WTC11 (cell line): ENCODE data around the gene EVA1C.

Experiments
- AFF4 ChIP-seq: sonication (generic); formaldehyde crosslinking; IDR thresholded peaks from 2 replicates; pipeline ENCODE4 v1.8.1; 2023; ENCODE audit warnings: mild to moderate bottlenecking, missing genetic modification reagents, borderline replicate concordance
- AR ChIP-seq: fragments of 250-450 bp; sonication (Bioruptor Pico); IDR thresholded peaks from 2 replicates; pipeline ENCODE4 v1.9.0; 2021; ENCODE audit warnings: mild to moderate bottlenecking
- CREB1 ChIP-seq: sonication (generic); formaldehyde crosslinking; IDR thresholded peaks from 2 replicates; pipeline ENCODE4 v1.8.0; 2023; ENCODE audit warnings: mild to moderate bottlenecking, missing genetic modification reagents
- ETV6 ChIP-seq: sonication (generic); formaldehyde crosslinking; IDR thresholded peaks from 2 replicates; pipeline ENCODE4 v1.8.1; 2022; ENCODE audit warnings: mild to moderate bottlenecking, missing genetic modification reagents
- TP53 ChIP-seq: sonication (generic); formaldehyde crosslinking; IDR thresholded peaks from 2 replicates; pipeline ENCODE4 v1.8.1; 2023; ENCODE audit warnings: mild to moderate bottlenecking, missing genetic modification reagents
- ZBTB21 ChIP-seq: sonication (generic); formaldehyde crosslinking; IDR thresholded peaks from 2 replicates; pipeline ENCODE4 v1.8.1; 2023; ENCODE audit warnings: mild to moderate bottlenecking, missing genetic modification reagents, borderline replicate concordance
- ZNF121 ChIP-seq: sonication (generic); formaldehyde crosslinking; IDR thresholded peaks from 2 replicates; pipeline ENCODE4 v1.8.0; 2023; ENCODE audit warnings: missing genetic modification reagents
- TF ChIP-seq, protein P1 (sequence below): fragments of 200-600 bp; IDR thresholded peaks from 2 replicates; pipeline ENCODE4 v1.8.0; 2022; ENCODE audit warnings: antibody characterized with exemption
- TF ChIP-seq, protein P2 (sequence below): sonication (generic); formaldehyde crosslinking; IDR thresholded peaks from 2 replicates; pipeline ENCODE4 v1.8.1; 2023; ENCODE audit warnings: mild to moderate bottlenecking, moderate library complexity, missing genetic modification reagents
- TF ChIP-seq, protein P3 (sequence below): sonication (generic); formaldehyde crosslinking; IDR thresholded peaks from 2 replicates; pipeline ENCODE4 v1.8.1; 2022; ENCODE audit warnings: mild to moderate bottlenecking, moderate library complexity, missing genetic modification reagents
- TF ChIP-seq, protein P4 (sequence below): sonication (generic); formaldehyde crosslinking; IDR thresholded peaks from 2 replicates; pipeline ENCODE4 v1.8.1; 2023; ENCODE audit warnings: mild to moderate bottlenecking, missing genetic modification reagents
- TF ChIP-seq, protein P5 (sequence below): sonication (generic); formaldehyde crosslinking; conservative IDR thresholded peaks from 2 replicates; pipeline ENCODE4 v1.8.1; 2022; ENCODE audit warnings: mild to moderate bottlenecking, missing genetic modification reagents
- TF ChIP-seq, protein P6 (sequence below): sonication (generic); formaldehyde crosslinking; IDR thresholded peaks from 2 replicates; pipeline ENCODE4 v1.8.1; 2023; ENCODE audit warnings: mild to moderate bottlenecking, missing genetic modification reagents
- TF ChIP-seq, protein P7 (sequence below): sonication (generic); formaldehyde crosslinking; IDR thresholded peaks from 2 replicates; pipeline ENCODE4 v1.8.1; 2022; ENCODE audit warnings: mild to moderate bottlenecking, missing genetic modification reagents, moderate library complexity, borderline replicate concordance

DNA sequence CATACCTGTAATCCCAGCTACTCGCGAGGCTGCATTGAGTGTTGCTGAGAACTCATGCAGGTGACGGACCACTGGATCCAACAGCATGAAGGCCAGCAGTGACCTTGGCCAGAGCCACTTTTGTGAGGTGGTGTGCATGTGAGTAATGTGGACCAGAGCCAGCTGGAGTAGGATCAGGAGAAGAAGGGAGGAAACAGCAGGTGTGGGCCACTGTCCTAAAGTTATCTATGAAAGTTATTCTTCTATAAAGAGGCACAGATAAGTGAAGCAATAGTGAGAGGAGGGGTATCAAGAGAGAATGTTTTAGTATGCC lies 125.0 kb downstream of the EVA1C start:
- TF ChIP-seq, protein P1, sequence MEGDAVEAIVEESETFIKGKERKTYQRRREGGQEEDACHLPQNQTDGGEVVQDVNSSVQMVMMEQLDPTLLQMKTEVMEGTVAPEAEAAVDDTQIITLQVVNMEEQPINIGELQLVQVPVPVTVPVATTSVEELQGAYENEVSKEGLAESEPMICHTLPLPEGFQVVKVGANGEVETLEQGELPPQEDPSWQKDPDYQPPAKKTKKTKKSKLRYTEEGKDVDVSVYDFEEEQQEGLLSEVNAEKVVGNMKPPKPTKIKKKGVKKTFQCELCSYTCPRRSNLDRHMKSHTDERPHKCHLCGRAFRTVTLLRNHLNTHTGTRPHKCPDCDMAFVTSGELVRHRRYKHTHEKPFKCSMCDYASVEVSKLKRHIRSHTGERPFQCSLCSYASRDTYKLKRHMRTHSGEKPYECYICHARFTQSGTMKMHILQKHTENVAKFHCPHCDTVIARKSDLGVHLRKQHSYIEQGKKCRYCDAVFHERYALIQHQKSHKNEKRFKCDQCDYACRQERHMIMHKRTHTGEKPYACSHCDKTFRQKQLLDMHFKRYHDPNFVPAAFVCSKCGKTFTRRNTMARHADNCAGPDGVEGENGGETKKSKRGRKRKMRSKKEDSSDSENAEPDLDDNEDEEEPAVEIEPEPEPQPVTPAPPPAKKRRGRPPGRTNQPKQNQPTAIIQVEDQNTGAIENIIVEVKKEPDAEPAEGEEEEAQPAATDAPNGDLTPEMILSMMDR = no peak
- TF ChIP-seq ZBTB21 (CRISPR knock-in tag) (no peak), AFF4 (CRISPR knock-in tag) (no peak), ZNF121 (CRISPR knock-in tag) (no peak), CREB1 (CRISPR knock-in tag) (no peak), AR (no peak), TP53 (CRISPR knock-in tag) (no peak), ETV6 (no peak)
- TF ChIP-seq, protein P2, sequence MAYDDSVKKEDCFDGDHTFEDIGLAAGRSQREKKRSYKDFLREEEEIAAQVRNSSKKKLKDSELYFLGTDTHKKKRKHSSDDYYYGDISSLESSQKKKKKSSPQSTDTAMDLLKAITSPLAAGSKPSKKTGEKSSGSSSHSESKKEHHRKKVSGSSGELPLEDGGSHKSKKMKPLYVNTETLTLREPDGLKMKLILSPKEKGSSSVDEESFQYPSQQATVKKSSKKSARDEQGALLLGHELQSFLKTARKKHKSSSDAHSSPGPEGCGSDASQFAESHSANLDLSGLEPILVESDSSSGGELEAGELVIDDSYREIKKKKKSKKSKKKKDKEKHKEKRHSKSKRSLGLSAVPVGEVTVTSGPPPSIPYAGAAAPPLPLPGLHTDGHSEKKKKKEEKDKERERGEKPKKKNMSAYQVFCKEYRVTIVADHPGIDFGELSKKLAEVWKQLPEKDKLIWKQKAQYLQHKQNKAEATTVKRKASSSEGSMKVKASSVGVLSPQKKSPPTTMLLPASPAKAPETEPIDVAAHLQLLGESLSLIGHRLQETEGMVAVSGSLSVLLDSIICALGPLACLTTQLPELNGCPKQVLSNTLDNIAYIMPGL = no peak
- TF ChIP-seq, protein P3, sequence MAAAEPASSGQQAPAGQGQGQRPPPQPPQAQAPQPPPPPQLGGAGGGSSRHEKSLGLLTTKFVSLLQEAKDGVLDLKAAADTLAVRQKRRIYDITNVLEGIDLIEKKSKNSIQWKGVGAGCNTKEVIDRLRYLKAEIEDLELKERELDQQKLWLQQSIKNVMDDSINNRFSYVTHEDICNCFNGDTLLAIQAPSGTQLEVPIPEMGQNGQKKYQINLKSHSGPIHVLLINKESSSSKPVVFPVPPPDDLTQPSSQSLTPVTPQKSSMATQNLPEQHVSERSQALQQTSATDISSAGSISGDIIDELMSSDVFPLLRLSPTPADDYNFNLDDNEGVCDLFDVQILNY (CRISPR knock-in tag) = no peak
- TF ChIP-seq, protein P4, sequence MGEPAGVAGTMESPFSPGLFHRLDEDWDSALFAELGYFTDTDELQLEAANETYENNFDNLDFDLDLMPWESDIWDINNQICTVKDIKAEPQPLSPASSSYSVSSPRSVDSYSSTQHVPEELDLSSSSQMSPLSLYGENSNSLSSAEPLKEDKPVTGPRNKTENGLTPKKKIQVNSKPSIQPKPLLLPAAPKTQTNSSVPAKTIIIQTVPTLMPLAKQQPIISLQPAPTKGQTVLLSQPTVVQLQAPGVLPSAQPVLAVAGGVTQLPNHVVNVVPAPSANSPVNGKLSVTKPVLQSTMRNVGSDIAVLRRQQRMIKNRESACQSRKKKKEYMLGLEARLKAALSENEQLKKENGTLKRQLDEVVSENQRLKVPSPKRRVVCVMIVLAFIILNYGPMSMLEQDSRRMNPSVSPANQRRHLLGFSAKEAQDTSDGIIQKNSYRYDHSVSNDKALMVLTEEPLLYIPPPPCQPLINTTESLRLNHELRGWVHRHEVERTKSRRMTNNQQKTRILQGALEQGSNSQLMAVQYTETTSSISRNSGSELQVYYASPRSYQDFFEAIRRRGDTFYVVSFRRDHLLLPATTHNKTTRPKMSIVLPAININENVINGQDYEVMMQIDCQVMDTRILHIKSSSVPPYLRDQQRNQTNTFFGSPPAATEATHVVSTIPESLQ (CRISPR knock-in tag) = no peak
- TF ChIP-seq, protein P5, sequence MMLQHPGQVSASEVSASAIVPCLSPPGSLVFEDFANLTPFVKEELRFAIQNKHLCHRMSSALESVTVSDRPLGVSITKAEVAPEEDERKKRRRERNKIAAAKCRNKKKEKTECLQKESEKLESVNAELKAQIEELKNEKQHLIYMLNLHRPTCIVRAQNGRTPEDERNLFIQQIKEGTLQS (CRISPR knock-in tag) = no peak
- TF ChIP-seq, protein P6, sequence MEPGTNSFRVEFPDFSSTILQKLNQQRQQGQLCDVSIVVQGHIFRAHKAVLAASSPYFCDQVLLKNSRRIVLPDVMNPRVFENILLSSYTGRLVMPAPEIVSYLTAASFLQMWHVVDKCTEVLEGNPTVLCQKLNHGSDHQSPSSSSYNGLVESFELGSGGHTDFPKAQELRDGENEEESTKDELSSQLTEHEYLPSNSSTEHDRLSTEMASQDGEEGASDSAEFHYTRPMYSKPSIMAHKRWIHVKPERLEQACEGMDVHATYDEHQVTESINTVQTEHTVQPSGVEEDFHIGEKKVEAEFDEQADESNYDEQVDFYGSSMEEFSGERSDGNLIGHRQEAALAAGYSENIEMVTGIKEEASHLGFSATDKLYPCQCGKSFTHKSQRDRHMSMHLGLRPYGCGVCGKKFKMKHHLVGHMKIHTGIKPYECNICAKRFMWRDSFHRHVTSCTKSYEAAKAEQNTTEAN (CRISPR knock-in tag) = no peak
- TF ChIP-seq, protein P7, sequence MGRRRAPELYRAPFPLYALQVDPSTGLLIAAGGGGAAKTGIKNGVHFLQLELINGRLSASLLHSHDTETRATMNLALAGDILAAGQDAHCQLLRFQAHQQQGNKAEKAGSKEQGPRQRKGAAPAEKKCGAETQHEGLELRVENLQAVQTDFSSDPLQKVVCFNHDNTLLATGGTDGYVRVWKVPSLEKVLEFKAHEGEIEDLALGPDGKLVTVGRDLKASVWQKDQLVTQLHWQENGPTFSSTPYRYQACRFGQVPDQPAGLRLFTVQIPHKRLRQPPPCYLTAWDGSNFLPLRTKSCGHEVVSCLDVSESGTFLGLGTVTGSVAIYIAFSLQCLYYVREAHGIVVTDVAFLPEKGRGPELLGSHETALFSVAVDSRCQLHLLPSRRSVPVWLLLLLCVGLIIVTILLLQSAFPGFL = no peak
